Neural crest cell (in vitro differentiated cells): ENCODE results near the gene LRRC27. TPM values are rescaled to one million over a fixed set of nuclear protein-coding genes. Genes with fewer than 3 reads are reported as not detected.
"Not testable (repeated sequence)": the region's sequence is repeated elsewhere in the genome, so short reads cannot be mapped to it uniquely, and the experiment has no call there.

ENCODE experiments used
- DNase-seq: peaks from one replicate; pipeline ENCODE4 v3.0.0; 2021; ENCODE audit warnings: low read depth, mixed read lengths, low spot score
- H3K27ac Mint-ChIP-seq: one replicate; pipeline ENCODE4 v1.8.0; 2021; ENCODE audit warnings: mild to moderate bottlenecking, mixed read lengths; ENCODE audit not compliant: unreplicated experiment
- H3K27me3 Mint-ChIP-seq: 2 replicates; pipeline ENCODE4 v1.8.0; 2021; ENCODE audit warnings: low read depth, mild to moderate bottlenecking, mixed read lengths
- H3K36me3 Mint-ChIP-seq: 2 replicates; pipeline ENCODE4 v1.8.0; 2021; ENCODE audit warnings: low read depth, mild to moderate bottlenecking, mixed read lengths
- H3K4me1 Mint-ChIP-seq: 2 replicates; pipeline ENCODE4 v1.8.0; 2021; ENCODE audit warnings: mixed read lengths
- H3K4me3 Mint-ChIP-seq: one replicate; pipeline ENCODE4 v1.8.0; 2021; ENCODE audit warnings: mild to moderate bottlenecking, mixed read lengths
- H3K9me3 Mint-ChIP-seq: 2 replicates; pipeline ENCODE4 v1.8.0; 2021; ENCODE audit warnings: mixed read lengths
- CTCF ChIP-seq: fragments of 200-600 bp; sonication (generic); conservative IDR thresholded peaks from 2 replicates; pipeline ENCODE4 v1.5.0; 2021; ENCODE audit warnings: antibody characterized with exemption, mild to moderate bottlenecking
- total RNA-seq: library from RNA; stranded (reverse); gene quantifications from 2 replicates; pipeline ENCODE4 v1.2.1, GENCODE V29; 2021

Gene LRRC27
- total RNA-seq, 1 donor from 2014 or later, result 21.9 TPM

- peaks cover 10% of the 10 kb centered on the region for H3K4me1 Mint-ChIP-seq
- DNase-seq, result no peak
- H3K27ac Mint-ChIP-seq, result no peak overlapping the region
- no peaks in the 10 kb centered on the region for H3K27me3 Mint-ChIP-seq
- H3K4me3 Mint-ChIP-seq, result no peak overlapping the region
- H3K9me3 Mint-ChIP-seq, result no peaks in the 10 kb centered on the region
- H3K36me3 Mint-ChIP-seq, result peaks cover 8% of the 10 kb centered on the region
- no peak for TF ChIP-seq CTCF
Measured at GRCh38 chr10:132374612-132375011, 42.6 kb downstream of the LRRC27 start.

DNA sequence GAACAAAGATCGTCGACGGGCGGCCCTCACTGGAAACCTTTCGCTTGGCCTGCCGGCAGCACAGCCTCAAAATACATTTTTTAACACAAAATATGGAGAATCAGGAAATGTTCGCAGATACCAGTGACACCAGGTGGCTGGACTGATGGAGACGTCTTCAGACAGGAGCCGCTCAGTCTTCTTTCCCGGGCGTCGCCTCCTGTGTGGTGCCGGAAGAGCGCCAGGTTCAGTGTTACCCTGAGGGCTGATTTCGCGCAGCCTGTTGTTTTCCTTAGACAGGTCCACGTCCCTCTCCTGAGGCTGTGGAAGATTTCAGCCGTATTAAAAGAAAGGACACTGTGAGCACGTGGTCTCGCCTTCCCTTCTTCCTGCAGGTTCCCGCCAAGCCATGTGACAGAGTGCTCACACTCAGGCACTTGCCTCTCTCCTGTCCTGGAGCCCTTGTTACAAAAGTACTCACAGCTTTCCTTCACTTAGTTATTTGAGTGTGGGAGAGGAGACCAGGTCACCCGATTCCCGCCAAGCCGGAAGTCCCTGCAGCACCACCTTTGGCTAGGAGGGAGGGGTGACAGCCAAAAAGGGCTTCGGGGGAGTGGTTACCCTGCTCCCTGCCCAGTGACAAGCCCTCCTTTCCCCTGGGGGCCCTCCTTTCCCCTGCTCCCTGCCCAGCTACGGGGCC, 43.3 kb downstream of the LRRC27 start:
- H3K4me1 Mint-ChIP-seq, result peaks cover 10% of the 10 kb centered on the region
- no peak for TF ChIP-seq CTCF
- no peak for DNase-seq
- H3K36me3 Mint-ChIP-seq, result peaks cover 8% of the 10 kb centered on the region
- H3K27ac Mint-ChIP-seq, result no peak overlapping the region
- no peaks in the 10 kb centered on the region for H3K9me3 Mint-ChIP-seq
- no peak overlapping the region for H3K4me3 Mint-ChIP-seq
- H3K27me3 Mint-ChIP-seq, result no peaks in the 10 kb centered on the region

DNA sequence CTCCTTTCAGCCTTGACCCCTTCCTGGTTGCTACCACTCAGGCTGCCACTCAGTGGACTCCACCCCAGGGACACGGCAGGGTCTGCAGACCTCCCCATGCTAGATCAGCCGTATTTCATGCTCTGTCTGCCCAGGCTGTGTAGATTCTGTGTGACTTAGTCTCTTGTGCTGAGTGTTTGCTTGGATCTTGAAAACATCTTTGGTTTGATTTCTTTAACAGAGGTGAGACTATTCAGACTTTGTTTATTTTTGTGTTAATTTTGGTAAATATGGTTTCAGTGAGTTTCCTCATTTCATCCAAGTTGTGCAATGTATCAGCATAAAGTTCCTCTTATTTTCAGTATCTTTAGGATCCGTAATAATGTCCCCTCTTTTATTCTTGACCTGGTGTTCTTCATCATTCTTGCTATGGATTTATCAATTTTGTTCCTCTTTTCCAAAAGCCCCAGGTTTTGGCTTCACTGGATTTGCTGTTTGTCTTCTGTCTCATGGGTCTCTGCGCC, 43.9 kb downstream of the LRRC27 start:
- H3K27ac Mint-ChIP-seq, result no peak overlapping the region
- H3K27me3 Mint-ChIP-seq, result no peaks in the 10 kb centered on the region
- H3K36me3 Mint-ChIP-seq, result peaks cover 8% of the 10 kb centered on the region
- H3K9me3 Mint-ChIP-seq, result no peaks in the 10 kb centered on the region
- no peak for DNase-seq
- no peak for TF ChIP-seq CTCF
- peaks cover 10% of the 10 kb centered on the region for H3K4me1 Mint-ChIP-seq
- H3K4me3 Mint-ChIP-seq, result no peak overlapping the region

DNA sequence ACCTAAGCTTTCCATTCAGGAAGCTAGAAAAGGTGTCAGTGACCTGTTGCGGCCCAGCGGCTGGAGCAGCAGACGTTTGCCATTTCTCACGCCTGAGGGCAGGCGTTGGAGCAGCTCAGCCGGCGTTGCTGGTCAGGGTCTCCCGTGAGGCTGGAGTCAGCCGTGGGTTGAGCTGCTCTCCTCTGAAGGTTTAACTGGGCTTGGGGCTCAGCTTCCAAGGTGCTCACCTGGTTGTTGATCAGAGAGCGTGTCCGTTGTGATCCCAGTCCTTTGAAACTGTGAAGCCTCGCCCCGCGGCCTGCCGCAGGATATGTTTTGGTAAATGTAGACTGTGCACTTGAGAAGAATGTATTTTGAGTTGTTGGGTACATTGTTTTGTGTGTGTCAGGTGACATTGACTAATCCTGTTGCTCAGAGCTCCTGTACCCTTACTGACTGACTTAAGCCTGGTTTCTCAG, 44.4 kb downstream of the LRRC27 start:
- peaks cover 10% of the 10 kb centered on the region for H3K4me1 Mint-ChIP-seq
- peaks cover 8% of the 10 kb centered on the region for H3K36me3 Mint-ChIP-seq
- no peak for TF ChIP-seq CTCF
- H3K4me3 Mint-ChIP-seq, result no peak overlapping the region
- H3K9me3 Mint-ChIP-seq, result no peaks in the 10 kb centered on the region
- DNase-seq, result no peak
- no peak overlapping the region for H3K27ac Mint-ChIP-seq
- H3K27me3 Mint-ChIP-seq, result no peaks in the 10 kb centered on the region

DNA sequence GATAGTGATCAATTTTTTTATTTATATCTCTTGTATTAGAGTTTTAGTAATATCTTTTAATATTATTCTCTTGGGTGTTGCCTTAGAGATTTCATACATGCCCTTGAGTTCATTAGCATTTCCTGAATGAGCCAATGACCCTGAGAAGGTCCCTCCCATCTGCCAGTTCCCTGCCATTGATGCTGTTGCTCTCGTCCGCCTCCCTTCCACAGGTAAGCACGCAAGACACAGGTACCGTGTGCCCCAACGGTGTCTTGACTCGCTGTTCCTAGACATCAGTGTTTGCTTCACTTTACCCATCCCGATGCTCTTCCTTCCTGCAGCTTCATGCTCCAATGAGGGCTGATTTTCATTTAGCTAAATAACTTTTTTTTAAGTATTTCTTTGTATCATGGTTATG, 45.3 kb downstream of the LRRC27 start:
- H3K27me3 Mint-ChIP-seq, result no peaks in the 10 kb centered on the region
- no peak for DNase-seq
- no peak overlapping the region for H3K4me3 Mint-ChIP-seq
- H3K27ac Mint-ChIP-seq, result no peak overlapping the region
- H3K36me3 Mint-ChIP-seq, result peaks cover 8% of the 10 kb centered on the region
- H3K4me1 Mint-ChIP-seq, result peaks cover 8% of the 10 kb centered on the region
- no peak for TF ChIP-seq CTCF
- H3K9me3 Mint-ChIP-seq, result no peaks in the 10 kb centered on the region

DNA sequence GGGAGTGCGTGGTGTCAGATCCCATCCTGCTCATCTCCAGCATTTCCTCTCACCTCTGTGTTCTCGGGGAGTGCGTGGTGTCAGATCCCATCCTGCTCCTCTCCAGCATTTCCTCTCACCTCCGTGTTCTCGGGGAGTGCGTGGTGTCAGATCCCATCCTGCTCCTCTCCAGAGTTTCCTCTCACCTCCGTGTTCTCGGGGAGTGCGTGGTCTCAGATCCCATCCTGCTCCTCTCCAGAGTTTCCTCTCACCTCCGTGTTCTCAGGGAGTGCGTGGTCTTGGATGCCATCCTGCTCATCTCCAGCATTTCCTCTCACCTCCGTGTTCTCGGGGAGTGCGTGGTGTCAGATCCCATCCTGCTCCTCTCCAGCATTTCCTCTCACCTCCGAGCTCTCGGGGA, 47.0 kb downstream of the LRRC27 start:
- not testable (repeated sequence) for H3K4me3 Mint-ChIP-seq, H3K27ac Mint-ChIP-seq, DNase-seq, H3K27me3 Mint-ChIP-seq, H3K9me3 Mint-ChIP-seq
- peaks cover 10% of the 10 kb centered on the region for H3K36me3 Mint-ChIP-seq
- peaks cover 16% of the 10 kb centered on the region for H3K4me1 Mint-ChIP-seq

DNA sequence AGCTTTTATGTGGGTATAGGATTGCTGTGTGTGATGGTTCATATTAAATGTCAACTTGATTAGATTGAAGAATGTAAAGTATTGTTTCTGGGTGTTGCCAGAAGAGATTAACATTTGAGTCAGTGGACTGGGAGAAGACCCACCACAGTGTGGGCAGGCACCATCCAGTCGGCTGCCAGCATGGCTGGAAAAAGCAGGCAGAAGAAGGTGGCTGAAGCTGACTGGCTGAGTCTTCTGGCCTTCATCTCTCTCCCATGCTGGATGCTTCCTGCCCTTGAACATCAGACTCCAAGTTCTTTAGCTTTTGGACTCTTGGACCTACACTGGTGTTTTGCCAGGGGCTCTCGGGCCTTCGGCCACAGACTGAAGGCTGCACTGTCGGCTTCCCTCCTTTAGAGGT, 49.0 kb downstream of the LRRC27 start:
- peaks cover 23% of the 10 kb centered on the region for H3K4me1 Mint-ChIP-seq
- H3K27me3 Mint-ChIP-seq, DNase-seq, H3K9me3 Mint-ChIP-seq, H3K36me3 Mint-ChIP-seq, H3K4me3 Mint-ChIP-seq, H3K27ac Mint-ChIP-seq: not testable (repeated sequence)
